HG03135 (cell line): ENCODE measurements around the gene SCGB1D4.

Source experiments
- ATAC-seq: cut with Tn5 transposase; IDR thresholded peaks from one replicate; pipeline ENCODE4 v1.9.1; 2021; ENCODE audit warnings: mild to moderate bottlenecking, moderate library complexity; ENCODE audit not compliant: unreplicated experiment

SCGB1D4 gene

DNA sequence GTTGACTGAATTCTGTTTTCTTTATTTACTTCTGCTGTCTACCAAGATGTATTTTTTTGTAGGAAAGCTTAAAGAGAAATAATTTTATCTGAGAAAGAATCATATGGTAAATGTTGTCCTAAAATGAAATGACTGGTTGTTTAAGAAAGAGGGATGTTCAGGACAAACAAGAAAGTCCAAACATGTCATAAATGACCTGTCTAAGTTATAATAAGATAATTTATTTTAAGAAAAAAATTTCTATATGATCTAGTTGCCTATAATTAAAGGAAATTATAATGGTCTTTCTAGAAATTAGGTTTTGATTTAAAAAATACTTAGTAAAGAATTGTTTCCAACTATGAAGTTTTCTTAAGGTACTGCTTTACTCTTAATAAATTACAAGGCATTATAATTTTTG, 18.4 kb downstream of the SCGB1D4 start:
- no peak for ATAC-seq

DNA sequence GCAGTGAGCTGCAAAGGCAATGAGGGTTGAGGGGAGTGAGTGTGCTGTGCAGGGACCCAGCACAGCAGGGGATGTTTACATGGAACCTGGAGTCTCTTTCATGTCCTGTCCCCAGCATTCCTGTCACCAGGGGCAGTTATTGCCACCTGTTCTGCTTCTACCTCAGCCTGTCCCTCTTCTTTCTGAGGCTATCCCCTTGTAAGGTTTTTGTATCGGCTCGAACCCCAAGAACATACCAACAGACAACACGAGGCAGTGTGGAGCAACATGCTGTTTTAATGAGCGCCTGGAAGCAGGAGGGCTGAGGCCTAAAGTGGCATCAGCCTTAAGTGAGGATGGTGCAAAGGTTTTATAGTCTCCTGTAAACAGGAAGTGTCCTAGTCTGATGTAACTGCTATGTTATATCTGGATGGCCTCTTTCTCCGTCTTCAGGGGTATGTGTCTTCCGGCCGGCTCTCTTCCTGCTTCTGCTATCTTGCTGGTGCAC, 25.0 kb downstream of the SCGB1D4 start:
- ATAC-seq: no peak

DNA sequence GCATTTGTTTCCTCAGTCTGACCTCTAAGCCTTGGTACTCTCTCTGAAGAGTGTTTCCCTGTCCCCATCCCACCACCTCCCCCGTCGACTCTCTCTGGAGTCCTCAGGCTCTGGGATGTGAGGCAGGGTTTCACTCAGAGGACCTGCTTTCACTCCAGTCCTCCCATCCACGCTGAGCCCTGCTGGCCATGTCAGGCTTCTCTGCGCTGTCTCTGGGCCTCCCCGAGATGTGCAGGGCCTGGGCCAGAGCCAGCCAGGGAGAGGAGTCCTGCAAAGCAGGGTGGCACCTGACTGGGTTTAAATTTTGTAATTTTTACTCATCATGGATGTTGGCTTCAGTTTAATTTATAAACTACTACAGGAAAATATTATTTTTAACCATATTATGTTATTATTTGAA, 25.6 kb downstream of the SCGB1D4 start:
- ATAC-seq: no peak

DNA sequence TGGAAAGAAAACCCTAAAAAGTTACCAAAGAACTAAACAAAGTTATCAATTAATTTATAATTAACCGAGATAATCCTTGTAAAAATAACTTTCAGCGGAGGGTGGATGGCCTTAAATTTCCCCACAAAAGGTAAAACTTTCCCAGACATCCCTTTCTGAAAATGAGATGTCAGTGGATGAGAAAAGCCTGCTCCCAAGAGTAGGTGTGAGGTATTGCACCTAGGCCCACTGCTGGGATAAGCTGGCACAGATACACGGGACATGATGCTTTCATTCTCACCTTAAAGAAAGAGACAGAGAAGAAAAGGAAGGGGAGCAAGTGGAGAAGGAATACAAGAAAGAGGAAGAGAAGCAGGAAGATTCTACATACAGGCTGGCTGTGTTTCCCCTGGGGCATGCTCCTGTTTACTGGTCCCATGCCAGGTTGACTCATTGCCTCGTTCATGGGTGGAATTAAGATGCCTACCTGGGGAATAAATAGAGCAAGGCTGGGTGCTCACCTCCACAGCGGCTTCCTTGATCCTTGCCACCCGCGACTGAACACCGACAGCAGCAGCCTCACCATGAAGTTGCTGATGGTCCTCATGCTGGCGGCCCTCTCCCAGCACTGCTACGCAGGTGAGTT, 29.1 kb downstream of the SCGB1D4 start, which contains the start of gene SCGB2A2:
SCGB2A2 (plus strand) TSS at position 505 of the 625 bp plus-strand sequence; CDS start at position 564, 59 bp downstream.
- no peak for ATAC-seq

DNA sequence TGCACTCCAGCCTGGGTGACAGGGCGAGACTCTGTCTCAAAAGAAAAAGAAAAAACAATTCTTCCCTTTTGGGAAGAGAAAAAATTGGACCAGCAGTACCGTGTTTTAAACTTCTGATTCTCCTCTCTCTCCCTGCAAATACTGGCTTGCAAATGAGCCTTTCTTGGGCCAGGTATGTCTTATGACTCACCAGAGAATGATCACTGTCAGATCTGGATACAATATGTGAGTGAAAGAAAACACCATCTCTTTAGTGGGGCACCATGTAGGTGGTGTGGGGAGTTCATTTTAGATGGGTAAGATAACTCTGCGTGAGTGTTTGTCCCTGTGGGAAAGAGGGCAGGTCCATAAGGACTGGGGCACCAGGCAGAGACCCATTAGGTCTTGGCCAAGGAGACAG, 31.3 kb downstream of the SCGB1D4 start:
- no peak for ATAC-seq

DNA sequence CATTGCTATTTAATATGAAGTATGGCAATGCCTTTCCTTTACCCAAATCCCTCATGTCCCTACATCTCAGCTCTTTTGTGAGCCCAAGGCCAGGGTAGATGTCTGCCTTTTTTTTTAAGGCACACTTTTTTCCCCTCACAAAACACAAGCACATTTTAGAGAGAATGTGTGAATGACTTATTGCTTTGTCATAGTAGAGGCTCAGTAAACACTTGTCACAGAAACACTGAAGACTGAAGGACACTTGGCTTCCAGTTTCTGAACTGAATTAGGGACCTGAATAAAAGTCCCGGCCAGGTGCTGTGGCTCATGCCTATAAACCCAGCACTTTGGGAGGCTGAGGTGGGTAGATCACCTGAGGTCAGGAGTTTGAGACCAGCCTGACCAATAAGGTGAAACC, 31.8 kb downstream of the SCGB1D4 start:
- no peak for ATAC-seq

DNA sequence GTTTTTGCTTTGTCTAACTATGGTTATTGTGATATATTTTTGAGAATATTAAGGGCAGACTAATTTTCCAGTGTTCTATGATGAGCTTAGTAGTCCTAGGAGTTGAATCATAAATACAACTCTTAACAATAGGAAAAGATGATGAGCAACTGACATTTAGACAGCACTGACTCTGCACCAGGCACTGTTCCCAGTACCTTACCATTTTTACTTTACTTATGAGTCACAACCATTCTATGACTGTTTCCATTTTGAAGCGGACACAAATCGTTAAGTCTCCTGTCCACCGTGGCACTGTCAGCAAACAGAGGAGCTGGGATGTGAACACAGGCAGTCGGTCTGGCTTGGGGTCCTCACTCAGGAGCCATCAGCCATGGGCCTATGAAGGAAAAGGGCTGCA, 32.3 kb downstream of the SCGB1D4 start:
- ATAC-seq: no peak

DNA sequence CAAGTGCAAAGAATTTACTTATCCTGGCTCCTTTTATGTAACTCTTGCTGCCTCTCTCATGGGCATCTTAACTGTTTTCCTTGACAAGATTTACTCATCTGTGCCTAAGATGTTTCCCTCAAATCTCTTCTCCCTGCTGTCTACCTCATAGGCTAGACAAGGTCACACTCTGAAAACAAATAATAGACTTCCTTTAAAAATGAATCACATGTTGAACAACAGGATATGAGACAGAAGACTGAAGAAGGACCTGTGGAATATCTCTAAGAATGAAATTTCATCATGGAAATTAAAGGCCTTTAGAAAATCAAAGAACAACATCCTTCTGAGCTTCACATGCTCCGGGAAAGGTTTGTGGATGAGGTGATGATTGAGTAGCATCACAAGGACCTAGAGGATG, 34.9 kb downstream of the SCGB1D4 start:
- no peak for ATAC-seq

DNA sequence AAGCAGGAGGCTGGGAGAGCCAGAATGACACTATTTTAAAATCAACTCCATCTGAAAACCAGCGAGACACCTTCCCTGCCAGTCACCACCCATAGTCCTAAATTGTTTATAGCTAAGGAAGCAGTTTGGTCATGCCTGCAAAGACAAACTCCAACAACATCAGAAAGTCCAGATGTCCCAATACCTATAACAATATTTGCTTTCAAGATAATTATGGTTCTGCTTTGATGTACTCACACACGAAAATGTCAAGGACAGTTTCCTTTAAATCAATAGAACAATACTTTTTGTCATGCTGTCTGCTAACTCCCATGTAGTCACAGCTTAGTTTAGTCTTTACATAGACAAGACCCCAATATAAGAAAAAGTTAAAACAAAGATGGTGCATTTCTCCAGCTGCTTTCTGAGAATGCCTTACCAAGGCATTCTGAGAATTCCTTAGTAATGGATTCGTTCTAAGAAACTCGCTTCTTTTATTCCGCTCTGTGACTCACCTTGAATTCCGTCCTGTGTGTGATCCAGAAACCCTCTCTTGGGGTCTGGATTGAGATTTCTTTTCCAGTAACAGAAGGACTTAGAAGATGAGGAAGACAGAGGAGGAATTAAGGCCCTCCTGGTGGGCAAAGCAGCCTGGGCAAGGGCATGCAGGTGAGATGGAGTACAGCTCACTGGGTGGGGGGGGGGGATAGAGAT, 38.5 kb downstream of the SCGB1D4 start:
- ATAC-seq: no peak

DNA sequence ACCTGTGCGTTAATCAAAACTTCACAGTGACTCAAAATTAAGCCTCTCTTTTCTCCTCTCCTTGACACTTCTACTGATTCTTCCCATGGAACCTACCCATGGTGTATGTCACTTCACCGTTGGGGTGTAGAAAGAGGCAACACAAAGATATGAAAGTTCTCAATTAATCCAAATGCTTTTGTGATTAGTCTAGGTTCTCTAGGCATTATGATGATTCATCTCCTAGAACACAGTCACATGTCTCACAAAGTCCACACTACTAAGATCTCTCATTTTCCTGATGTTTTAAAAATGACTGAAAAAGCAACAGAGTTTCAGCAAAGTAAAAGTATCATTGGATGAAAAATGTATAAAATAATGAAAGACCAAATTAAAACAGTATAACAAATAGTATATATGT, 42.6 kb downstream of the SCGB1D4 start:
- no peak for ATAC-seq

DNA sequence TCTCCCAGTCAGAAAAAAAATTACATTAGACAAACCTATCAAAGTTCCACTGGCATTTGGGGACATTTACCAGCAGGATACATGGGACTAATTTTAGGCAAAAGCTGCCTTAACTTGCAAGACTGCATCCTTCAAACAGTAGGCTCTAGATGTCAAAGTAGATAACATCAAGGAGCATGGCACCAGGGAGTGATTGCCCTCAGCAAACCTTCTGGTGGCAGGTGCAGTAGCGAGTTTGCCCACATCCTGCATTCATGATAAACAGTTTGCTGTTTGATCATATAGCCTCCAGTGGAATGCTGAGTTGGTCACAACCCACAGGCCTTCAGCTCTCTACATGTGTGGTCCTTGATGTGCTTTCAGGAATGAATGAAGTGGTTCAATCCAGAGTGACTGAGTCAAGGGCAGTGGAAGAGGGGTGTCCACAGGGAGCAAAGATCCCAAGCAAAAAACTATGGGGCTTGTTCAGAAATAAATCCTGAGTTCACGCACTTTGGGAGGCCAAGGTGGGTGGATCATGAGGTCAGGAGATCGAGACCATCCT, 44.8 kb downstream of the SCGB1D4 start:
- ATAC-seq: no peak

DNA sequence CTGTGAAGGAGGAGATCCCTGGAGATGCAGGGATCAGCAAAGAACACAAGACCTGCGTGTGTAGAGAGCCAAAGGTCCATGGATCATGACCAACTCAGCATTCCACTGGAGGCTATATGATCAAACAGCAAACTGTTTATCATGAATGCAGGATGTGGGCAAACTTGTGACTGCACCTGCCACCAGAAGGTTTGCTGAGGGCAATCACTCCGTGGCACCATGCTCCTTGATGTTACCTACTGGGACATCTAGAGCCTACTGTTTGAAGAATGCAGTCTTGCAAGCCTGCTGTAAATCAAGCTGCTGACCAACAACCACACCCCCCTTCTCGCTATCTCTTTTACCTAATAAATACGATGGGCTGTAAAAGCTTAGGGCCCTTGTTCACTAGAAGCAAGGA, 47.2 kb downstream of the SCGB1D4 start:
- ATAC-seq: no peak
